ENCODE measurements around the gene BOK.
"Not testable (repeated sequence)": the region's sequence is repeated elsewhere in the genome, so short reads cannot be mapped to it uniquely, and the experiment has no call there.

BOK gene

GRCh38 chr2:241563981-241564595 lies 5.5 kb downstream of the BOK start:
- H3K4me3 ChIP-seq (ENCODE audit: low read depth, low read length) = no peak overlapping the region

GRCh38 chr2:241564596-241565410 lies 6.3 kb downstream of the BOK start:
- no peak overlapping the region for H3K4me3 ChIP-seq (ENCODE audit: low read depth, low read length)

More at GRCh38 chr2:241563981-241564595, 5.5 kb downstream of the BOK start:
- no peak for TF ChIP-seq CTCF (IDR thresholded peaks at IDR 0.05; ENCODE audit: borderline replicate concordance, insufficient read depth, low read depth, low read length)

GRCh38 chr2:241565411-241565810 lies 6.9 kb downstream of the BOK start:
- no peak for TF ChIP-seq CTCF (IDR thresholded peaks at IDR 0.05; ENCODE audit: borderline replicate concordance, insufficient read depth, low read depth, low read length)
- H3K4me3 ChIP-seq (ENCODE audit: low read depth, low read length) = no peak overlapping the region

More at GRCh38 chr2:241564596-241565410, 6.3 kb downstream of the BOK start:
- TF ChIP-seq CTCF (IDR thresholded peaks at IDR 0.05; ENCODE audit: borderline replicate concordance, insufficient read depth, low read depth, low read length) = no peak

- not testable (repeated sequence) for H3K4me3 ChIP-seq (ENCODE audit: low read depth, low read length)
Observed at GRCh38 chr2:241566021-241566420, 7.5 kb downstream of the BOK start.

GRCh38 chr2:241566468-241566867 lies 7.9 kb downstream of the BOK start:
- TF ChIP-seq CTCF (IDR thresholded peaks at IDR 0.05; ENCODE audit: borderline replicate concordance, insufficient read depth, low read depth, low read length) = no peak
- H3K4me3 ChIP-seq (ENCODE audit: low read depth, low read length) = no peak overlapping the region

- not testable (repeated sequence) for H3K4me3 ChIP-seq (ENCODE audit: low read depth, low read length)
Observed at GRCh38 chr2:241567266-241567665, 8.7 kb downstream of the BOK start.

- no peak for TF ChIP-seq CTCF (IDR thresholded peaks at IDR 0.05; ENCODE audit: borderline replicate concordance, insufficient read depth, low read depth, low read length)
- no peak overlapping the region for H3K4me3 ChIP-seq (ENCODE audit: low read depth, low read length)
Observed at GRCh38 chr2:241567776-241568175, 9.2 kb downstream of the BOK start.

GRCh38 chr2:241568726-241569125 lies 10.2 kb downstream of the BOK start:
- H3K4me3 ChIP-seq (ENCODE audit: low read depth, low read length) = no peak overlapping the region
- TF ChIP-seq CTCF (IDR thresholded peaks at IDR 0.05; ENCODE audit: borderline replicate concordance, insufficient read depth, low read depth, low read length) = no peak
